GM18909 (cell line): ENCODE data around the gene THOC6.

ENCODE experiments used
- ATAC-seq: cut with Tn5 transposase; IDR thresholded peaks from one replicate; pipeline ENCODE4 v1.9.1; 2021; ENCODE audit warnings: mild to moderate bottlenecking; ENCODE audit not compliant: unreplicated experiment, poor library complexity

THOC6 gene

DNA sequence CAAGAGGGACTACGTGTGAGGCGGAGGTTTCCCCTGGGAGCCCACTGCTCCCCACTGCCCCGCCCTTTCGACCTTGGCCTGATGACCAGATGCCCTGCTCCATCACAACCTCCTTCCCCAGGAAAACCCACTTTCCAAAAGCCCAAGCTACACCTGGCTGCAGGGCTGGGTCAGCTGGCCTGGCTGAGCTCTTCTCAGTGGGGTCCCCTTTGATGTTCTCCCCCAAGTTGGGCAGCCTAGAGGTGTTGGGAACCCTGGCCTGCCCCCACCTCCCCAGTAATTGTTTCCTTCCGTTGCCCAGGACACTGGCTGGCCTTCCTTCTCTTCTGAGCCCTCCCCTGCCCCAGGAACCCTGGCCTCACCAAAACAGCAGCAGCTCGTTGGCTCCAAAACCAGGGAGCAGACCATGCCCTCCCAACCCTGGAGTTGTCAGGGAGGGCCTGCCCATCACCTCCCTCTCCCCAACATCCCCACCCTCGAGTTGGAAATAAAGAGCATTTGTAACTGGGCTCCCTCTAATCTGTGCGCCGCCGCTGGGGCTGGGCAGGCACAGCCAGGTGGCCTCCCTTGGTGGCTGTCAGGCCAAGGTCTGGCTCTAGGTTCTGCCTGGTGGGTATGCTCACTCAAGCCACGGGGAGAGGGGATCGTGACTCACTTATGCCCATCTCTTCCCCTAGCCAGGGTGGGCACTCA, 9.7 kb upstream of the THOC6 start:
- ATAC-seq: no peak

- ATAC-seq: no peak
These were observed 8.9 kb upstream of the THOC6 start for GRCh38 chr16:3014971-3015370.

DNA sequence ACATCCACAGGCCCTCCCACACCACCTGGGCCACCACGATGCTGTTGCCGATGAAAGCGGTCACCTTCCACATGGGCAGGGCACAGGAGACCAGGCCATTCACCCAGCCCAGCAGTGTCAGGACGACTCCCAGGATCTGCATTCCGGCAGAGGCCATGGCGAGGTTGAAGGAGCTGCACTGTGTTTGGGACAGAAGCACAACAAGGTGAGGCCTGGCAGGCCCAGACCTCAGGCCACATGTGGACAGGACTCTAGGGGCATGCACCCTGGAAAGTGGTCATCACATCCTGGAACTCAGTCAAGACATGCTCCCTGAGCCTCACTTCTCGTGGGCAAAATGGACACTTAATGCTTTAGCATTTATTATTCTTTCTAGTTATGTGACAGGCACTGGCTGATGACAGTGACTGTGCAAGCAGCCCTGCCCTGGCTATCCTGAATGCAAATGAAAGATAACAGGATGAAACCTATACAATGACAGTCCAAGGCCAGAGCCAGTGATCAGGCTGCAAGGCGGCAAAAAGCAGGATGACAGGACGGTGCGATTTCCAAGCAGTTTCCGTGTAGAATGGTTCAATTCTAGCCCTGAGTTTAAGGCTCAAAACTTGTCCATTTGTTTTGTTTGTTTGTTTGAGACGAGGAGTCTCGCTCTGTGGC, 7.8 kb upstream of the THOC6 start:
- no peak for ATAC-seq

- ATAC-seq: no peak
These were observed 6.5 kb upstream of the THOC6 start for GRCh38 chr16:3017344-3017743.

GRCh38 chr16:3017794-3018506, 5.9 kb upstream of the THOC6 start, which contains the start of gene CLDN6:
TSS of gene CLDN6 (minus strand) at chr16:3018183. CDS start at chr16:3016021, 2,162 bp downstream.
- ATAC-seq: no peak

DNA sequence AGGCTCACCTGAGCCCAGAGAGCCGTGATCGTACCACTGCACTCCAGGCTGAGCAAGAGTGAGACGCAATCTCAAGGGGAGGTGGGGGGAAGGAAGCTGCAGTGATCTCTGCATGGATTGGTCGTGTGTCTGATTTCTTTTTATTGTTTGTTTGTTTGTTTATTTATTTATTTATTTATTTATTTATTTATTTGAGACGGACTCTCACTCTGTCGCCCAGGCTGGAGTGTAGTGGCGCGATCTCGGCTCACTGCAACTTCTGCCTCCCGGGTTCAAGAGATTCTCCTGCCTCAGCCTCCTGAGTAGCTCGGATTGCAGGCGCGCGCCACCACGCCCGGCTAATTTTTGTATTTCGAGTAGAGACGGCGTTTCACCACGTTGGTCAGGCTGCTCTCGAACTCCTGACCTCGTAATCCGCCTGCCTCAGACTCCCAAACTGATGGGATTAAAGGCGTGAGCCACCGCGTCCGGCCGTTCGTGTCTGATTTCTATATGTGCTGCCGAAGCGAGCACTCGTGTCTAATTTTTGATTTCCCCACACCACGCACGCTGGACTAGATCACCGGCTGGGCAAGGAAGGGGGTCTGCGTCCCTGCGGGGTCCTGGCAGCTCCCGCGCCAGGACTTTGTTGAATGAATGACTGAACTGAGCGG, 4.1 kb upstream of the THOC6 start:
- ATAC-seq: no peak

DNA sequence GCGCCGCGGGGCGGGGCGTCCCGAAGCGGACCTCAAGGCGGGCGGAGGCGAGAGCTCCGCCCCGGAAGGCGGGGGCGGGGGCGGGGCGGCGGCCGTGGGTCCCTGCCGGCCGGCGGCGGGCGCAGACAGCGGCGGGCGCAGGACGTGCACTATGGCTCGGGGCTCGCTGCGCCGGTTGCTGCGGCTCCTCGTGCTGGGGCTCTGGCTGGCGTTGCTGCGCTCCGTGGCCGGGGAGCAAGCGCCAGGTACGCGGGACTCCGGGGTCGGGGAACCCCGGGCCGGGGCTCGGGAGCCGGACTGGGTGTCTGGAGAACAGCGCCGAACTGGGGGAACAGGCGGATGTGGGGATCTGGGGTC, 3.6 kb upstream of the THOC6 start, which contains the start of gene TNFRSF12A:
Gene TNFRSF12A, plus strand, starts transcription at position 122 of the 357 bp plus-strand sequence. Its CDS starts 30 bp downstream, at position 152.
- no peak for ATAC-seq

GRCh38 chr16:3020604-3021448, 3.0 kb upstream of the THOC6 start:
- no peak for ATAC-seq

DNA sequence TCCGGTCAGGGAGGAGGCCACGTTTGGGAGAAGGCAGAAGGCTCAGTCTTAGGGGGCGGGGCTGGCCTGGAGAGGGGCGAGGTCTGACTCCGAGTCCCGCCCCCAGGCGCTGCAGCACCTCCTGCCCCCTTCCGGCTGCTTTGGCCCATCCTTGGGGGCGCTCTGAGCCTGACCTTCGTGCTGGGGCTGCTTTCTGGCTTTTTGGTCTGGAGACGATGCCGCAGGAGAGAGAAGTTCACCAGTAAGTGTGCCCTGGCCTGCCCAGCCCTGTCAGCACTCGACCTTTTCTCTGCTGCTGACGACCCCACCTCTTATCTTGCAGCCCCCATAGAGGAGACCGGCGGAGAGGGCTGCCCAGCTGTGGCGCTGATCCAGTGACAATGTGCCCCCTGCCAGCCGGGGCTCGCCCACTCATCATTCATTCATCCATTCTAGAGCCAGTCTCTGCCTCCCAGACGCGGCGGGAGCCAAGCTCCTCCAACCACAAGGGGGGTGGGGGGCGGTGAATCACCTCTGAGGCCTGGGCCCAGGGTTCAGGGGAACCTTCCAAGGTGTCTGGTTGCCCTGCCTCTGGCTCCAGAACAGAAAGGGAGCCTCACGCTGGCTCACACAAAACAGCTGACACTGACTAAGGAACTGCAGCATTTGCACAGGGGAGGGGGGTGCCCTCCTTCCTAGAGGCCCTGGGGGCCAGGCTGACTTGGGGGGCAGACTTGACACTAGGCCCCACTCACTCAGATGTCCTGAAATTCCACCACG, 2.2 kb upstream of the THOC6 start:
- ATAC-seq: no peak

DNA sequence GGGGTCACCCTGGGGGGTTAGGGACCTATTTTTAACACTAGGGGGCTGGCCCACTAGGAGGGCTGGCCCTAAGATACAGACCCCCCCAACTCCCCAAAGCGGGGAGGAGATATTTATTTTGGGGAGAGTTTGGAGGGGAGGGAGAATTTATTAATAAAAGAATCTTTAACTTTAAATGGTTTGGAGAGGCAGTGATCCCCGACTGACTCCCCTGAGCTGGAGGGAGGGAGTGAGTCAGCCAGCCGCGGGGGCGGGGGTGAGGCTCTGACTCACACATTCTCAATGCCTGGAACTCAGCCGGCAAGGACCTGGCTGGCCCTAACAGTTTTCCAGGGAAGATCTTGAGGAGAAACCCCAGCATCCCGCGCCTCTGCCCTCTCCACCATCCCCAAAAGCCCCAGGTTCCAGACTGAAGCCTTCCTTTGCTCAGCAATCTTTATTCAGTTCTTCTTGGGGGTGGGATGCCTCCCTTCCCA, 1.6 kb upstream of the THOC6 start:
- no peak for ATAC-seq

DNA sequence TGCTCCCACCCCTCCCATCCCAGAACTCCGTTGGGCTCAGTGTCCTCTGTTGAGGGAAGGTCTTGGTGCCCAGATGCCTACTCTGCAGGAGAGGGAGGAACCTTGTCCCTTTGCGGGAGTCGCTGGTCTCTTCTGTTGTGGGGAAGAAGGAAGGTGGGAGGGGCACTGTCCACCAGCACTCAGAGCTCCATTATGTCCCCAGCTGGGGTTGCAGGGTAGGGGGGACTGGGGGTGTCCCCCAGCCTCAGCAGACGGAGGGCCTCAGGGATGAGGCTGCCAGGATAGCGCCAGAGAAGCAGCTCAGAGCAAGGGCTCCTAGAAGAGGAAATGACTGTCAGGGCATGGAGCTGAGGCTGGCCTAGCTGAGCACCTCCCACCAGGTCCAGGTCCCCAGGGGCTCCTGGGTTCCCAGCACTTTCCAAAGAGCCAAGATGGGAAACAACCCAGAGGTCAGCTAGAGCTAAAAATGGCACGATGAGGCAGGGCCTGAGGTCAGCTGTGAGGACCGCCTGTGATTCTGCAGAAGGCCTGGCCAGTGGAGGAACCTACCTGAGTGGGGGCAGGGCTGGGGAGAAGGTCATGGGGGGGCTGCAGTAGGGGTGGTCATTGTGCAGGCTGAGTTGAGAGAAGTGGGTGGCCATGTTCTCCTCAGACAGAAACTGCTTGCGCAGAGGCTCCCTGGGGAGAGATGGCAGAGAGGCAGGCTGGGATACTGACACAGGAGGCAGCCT, 986 bp upstream of the THOC6 start:
- no peak for ATAC-seq

GRCh38 chr16:3023415-3023668, 493 bp upstream of the THOC6 start:
- ATAC-seq: no peak

DNA sequence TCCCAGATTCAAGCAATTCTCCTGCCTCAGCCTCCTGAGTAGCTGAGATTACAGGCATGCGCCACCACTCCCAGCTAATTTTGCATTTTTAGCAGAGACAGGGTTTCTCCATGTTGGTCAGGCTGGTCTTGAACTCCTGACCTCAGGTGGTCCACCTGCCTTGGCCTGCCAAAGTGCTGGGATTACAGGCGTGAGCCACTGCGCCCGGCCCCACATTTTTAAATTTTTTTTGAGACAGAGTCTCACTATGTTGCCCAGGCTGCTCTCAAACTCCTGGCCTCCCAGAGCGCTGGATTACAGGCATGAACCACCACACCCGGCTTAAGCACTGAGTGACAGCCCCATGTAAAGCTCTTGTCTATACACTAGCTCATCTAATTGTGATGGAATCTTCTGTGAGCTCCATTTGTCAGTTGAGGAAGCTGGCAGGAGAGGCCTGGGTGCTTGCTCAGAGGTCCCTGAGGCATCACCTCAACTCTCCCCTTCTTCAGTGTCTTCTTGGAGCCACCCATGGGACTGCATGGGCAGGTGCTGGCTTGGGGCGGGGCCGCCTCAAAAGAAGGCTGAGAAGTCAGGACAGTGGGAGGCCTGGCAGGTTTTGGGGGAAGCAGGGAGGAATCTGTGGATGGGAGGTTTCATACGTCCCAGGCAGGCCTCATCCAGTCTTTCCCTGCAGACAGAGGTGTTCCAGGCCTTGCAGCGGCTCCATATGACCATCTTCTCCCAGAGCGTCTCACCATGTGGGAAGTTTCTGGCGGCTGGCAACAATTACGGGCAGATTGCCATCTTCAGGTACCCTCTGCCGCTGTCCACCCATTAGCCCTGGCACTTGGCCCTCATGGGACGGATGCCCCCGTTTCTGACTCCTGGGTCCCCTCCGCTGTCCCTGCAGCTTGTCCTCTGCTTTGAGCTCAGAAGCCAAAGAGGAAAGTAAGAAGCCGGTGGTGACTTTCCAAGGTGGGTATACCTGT, 1.5 kb downstream of the THOC6 start:
- ATAC-seq: no peak

GRCh38 chr16:3026003-3026378, 2.2 kb downstream of the THOC6 start:
- ATAC-seq: no peak

DNA sequence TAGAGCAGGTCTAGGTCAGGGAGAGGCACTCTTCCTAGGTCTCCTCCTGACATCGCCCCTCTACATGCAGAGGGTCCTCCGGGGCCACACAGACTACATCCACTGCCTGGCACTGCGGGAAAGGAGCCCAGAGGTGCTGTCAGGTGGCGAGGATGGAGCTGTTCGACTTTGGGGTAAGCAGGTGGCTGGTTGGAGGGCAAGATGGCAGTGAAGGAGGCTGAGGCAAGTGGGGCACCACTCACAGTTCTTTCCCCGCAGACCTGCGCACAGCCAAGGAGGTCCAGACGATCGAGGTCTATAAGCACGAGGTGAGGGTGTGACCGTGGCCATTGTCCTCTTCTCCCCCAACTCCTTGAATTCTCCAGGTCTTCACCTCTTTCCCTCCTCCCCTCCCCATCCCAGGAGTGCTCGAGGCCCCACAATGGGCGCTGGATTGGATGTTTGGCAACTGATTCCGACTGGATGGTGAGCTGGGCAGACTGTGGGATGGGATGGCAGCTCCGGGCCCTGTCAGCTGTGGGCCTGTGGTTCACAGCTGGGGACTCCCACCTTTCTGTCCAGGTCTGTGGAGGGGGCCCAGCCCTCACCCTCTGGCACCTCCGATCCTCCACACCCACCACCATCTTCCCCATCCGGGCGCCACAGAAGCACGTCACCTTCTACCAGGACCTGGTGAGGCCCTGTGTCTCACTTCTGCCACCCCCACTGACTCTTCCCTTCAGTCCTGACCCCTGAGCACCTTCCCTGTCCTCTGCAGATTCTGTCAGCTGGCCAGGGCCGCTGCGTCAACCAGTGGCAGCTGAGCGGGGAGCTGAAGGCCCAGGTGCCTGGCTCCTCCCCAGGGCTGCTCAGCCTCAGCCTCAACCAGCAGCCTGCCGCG, 3.0 kb downstream of the THOC6 start:
- no peak for ATAC-seq

GRCh38 chr16:3027489-3027795, 3.6 kb downstream of the THOC6 start:
- no peak for ATAC-seq
